Panc1 (cell line): ENCODE results near the gene MTUS2. TPM values are rescaled to one million over a fixed set of nuclear protein-coding genes. Genes with fewer than 3 reads are reported as not detected.

Experiments
- ATAC-seq: fragments of 200-7000 bp; cut with Tn5 transposase; 2 replicates; pipeline ENCODE4 v1.9.1; 2020; ENCODE audit warnings: mild to moderate bottlenecking, moderate library complexity
- BruUV-seq: library from RNA; stranded (reverse); fragments of 400-500 nt; replicated peaks from 2 replicates; lab custom pipeline; 2021; lab: Mats Ljungman, UMichigan
- CTCF ChIA-PET: fragments of 300-600 bp; sonication (Branson Sonifier 250); formaldehyde crosslinking; loops from one replicate; lab custom pipeline; 2022; ENCODE audit warnings: antibody characterized with exemption; lab: Charles Lee
- POLR2A ChIA-PET: fragments of 300-600 bp; sonication (Branson Sonifier 250); formaldehyde crosslinking; loops from one replicate; lab custom pipeline; 2022; ENCODE audit warnings: antibody characterized with exemption; lab: Charles Lee
- DNase-seq: peaks from one replicate; pipeline ENCODE4 v3.0.0-alpha.2; 2010; ENCODE audit warnings: low read depth, low spot score
- H3K27ac ChIP-seq: 2 replicates; pipeline ENCODE4 v1.5.1; 2011; ENCODE audit warnings: mild to moderate bottlenecking, low read length, inconsistent platforms
- H3K27me3 ChIP-seq: fragments of 200-500 bp; sonication (Bioruptor generic); 2 replicates; pipeline ENCODE4 v1.6.0; 2014; ENCODE audit warnings: low read length, inconsistent platforms; ENCODE audit not compliant: control insufficient read depth, insufficient read depth
- H3K36me3 ChIP-seq: fragments of 200-500 bp; sonication (Bioruptor generic); 2 replicates; pipeline ENCODE4 v1.5.1; 2014; ENCODE audit warnings: inconsistent platforms, mild to moderate bottlenecking, low read length, moderate library complexity; ENCODE audit not compliant: control insufficient read depth, insufficient read depth
- H3K4me1 ChIP-seq: 2 replicates; pipeline ENCODE4 v1.5.1; 2011; ENCODE audit warnings: inconsistent platforms, mild to moderate bottlenecking, low read length, moderate library complexity; ENCODE audit not compliant: control insufficient read depth, insufficient read depth
- H3K4me3 ChIP-seq, 2 experiments: 2 replicates each; pipeline ENCODE4 v1.5.1; 2011 to 2012; ENCODE audit warnings: low read depth in 2 of 2, low read length in 2 of 2, mild to moderate bottlenecking in 2 of 2, inconsistent platforms in 1 of 2, moderate library complexity in 1 of 2
- H3K9me3 ChIP-seq: fragments of 200-500 bp; sonication (Bioruptor generic); 2 replicates; pipeline ENCODE4 v1.5.1; 2014; ENCODE audit warnings: low read depth, mild to moderate bottlenecking, inconsistent platforms, low read length, moderate library complexity; ENCODE audit not compliant: control insufficient read depth, insufficient read depth
- POLR2AphosphoS5 ChIP-seq: IDR thresholded peaks from 2 replicates; pipeline ENCODE4 v1.6.1; 2012; ENCODE audit warnings: mild to moderate bottlenecking, low read depth, low read length, moderate library complexity
- SIN3A ChIP-seq: IDR thresholded peaks from 2 replicates; pipeline ENCODE4 v1.6.1; 2012; ENCODE audit warnings: low read depth, mild to moderate bottlenecking, low read length, moderate library complexity, borderline replicate concordance; ENCODE audit not compliant: insufficient read depth
- TCF7L2 ChIP-seq: IDR thresholded peaks from 2 replicates; pipeline ENCODE4 v1.6.1; 2011; ENCODE audit warnings: mild to moderate bottlenecking, low read depth, low read length, inconsistent platforms
- in situ Hi-C: cut with HindIII; loops from 2 replicates; pipeline ENCODE4 v1.10.0; 2016; ENCODE audit warnings: low sequenced_read_pairs, low pct_unique_long_range_greater_than_20kb
- intact Hi-C: fragments of 100-400 bp; cut with micrococcal nuclease; formaldehyde crosslinking; loops from one replicate; pipeline ENCODE4 v1.10.0; 2022; ENCODE audit not compliant: unreplicated experiment
- total RNA-seq: library from RNA; stranded (reverse); gene quantifications from one replicate; pipeline ENCODE4 v1.2.1, GENCODE V29; 2021; ENCODE audit not compliant: unreplicated experiment
- TF ChIP-seq, protein P1 (sequence below), 2 experiments: IDR thresholded peaks; 2 replicates each; pipeline ENCODE4 v1.6.1; 2011 to 2012; ENCODE audit warnings: low read depth in 2 of 2, control low read depth in 1 of 2, low read length in 1 of 2, mild to moderate bottlenecking in 1 of 2, moderate library complexity in 1 of 2; ENCODE audit not compliant: insufficient read depth in 1 of 2
- TF ChIP-seq, protein P2 (sequence below): fragments of 450-650 bp; IDR thresholded peaks from 2 replicates; pipeline ENCODE4 v1.5.1; 2017; ENCODE audit warnings: mild to moderate bottlenecking

The MTUS2 gene
- total RNA-seq, 1 experiment from 2014 or later = 0.05 TPM

DNA sequence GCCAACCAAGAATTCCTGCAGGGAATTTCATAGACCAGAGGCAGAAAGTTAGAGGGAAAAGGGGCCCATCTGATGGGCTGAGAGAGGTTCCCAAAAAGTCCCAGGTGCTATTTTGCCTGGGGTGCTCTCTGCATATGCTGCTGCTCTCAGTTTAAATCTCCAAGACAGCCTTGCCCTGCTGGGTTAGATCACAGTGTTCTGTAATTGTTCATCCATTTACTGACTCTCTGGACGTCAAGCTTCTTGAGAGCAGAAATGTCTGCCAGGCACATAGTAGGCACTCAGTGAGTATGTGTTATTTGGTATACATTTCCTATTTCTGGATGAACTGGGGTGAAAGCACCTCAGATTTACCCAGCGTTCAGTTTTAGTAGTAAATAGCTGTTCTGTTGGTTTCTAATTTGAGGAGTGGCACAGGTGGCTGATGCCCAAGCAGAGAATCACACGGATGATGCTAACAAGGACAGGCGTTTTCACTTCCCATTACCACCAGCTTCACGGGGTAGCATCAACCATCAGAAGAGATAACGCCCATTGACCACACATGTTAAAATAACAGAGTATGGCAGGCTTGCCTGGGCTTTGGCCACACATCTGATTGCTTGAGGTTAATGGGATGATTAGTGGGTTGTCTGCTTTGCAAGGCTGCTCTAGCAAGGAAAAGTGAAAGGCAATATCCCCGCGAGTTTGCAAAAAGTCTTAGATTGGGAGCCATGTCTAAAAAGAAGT lies 614.2 kb downstream of the MTUS2 start:
- TF ChIP-seq POLR2AphosphoS5 (no peak), TCF7L2 (no peak), SIN3A (no peak)
- TF ChIP-seq, protein P1, sequence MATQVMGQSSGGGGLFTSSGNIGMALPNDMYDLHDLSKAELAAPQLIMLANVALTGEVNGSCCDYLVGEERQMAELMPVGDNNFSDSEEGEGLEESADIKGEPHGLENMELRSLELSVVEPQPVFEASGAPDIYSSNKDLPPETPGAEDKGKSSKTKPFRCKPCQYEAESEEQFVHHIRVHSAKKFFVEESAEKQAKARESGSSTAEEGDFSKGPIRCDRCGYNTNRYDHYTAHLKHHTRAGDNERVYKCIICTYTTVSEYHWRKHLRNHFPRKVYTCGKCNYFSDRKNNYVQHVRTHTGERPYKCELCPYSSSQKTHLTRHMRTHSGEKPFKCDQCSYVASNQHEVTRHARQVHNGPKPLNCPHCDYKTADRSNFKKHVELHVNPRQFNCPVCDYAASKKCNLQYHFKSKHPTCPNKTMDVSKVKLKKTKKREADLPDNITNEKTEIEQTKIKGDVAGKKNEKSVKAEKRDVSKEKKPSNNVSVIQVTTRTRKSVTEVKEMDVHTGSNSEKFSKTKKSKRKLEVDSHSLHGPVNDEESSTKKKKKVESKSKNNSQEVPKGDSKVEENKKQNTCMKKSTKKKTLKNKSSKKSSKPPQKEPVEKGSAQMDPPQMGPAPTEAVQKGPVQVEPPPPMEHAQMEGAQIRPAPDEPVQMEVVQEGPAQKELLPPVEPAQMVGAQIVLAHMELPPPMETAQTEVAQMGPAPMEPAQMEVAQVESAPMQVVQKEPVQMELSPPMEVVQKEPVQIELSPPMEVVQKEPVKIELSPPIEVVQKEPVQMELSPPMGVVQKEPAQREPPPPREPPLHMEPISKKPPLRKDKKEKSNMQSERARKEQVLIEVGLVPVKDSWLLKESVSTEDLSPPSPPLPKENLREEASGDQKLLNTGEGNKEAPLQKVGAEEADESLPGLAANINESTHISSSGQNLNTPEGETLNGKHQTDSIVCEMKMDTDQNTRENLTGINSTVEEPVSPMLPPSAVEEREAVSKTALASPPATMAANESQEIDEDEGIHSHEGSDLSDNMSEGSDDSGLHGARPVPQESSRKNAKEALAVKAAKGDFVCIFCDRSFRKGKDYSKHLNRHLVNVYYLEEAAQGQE (IDR thresholded peaks at IDR 0.05; ENCODE audit: insufficient read depth in 1 of 2, low read depth in 2 of 2, low read length in 1 of 2) = no peak
- TF ChIP-seq, protein P2, sequence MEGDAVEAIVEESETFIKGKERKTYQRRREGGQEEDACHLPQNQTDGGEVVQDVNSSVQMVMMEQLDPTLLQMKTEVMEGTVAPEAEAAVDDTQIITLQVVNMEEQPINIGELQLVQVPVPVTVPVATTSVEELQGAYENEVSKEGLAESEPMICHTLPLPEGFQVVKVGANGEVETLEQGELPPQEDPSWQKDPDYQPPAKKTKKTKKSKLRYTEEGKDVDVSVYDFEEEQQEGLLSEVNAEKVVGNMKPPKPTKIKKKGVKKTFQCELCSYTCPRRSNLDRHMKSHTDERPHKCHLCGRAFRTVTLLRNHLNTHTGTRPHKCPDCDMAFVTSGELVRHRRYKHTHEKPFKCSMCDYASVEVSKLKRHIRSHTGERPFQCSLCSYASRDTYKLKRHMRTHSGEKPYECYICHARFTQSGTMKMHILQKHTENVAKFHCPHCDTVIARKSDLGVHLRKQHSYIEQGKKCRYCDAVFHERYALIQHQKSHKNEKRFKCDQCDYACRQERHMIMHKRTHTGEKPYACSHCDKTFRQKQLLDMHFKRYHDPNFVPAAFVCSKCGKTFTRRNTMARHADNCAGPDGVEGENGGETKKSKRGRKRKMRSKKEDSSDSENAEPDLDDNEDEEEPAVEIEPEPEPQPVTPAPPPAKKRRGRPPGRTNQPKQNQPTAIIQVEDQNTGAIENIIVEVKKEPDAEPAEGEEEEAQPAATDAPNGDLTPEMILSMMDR = no peak
- H3K4me3 ChIP-seq = no peak overlapping the region
- POLR2A ChIA-PET = no interaction called here
- no peak overlapping the region for H3K27ac ChIP-seq
- in situ Hi-C loops (no loop called here), intact Hi-C loops (no loop called here)
- no peak for DNase-seq
- CTCF ChIA-PET = no interaction called here
- no peaks in the 10 kb centered on the region for H3K9me3 ChIP-seq
- BruUV-seq = no TSS peak
- no peak for ATAC-seq
- H3K4me1 ChIP-seq = no peaks in the 10 kb centered on the region
- H3K36me3 ChIP-seq = no peaks in the 10 kb centered on the region
- H3K27me3 ChIP-seq = peaks cover 12% of the 10 kb centered on the region

GRCh38 chr13:29435125-29435911 lies 615.2 kb downstream of the MTUS2 start:
- no peak for TF ChIP-seq TCF7L2
- no peak for TF ChIP-seq SIN3A
- no peak for TF ChIP-seq POLR2AphosphoS5
- TF ChIP-seq, protein P2 = no peak
- TF ChIP-seq, protein P1 (IDR thresholded peaks at IDR 0.05; ENCODE audit: insufficient read depth in 1 of 2, low read depth in 2 of 2, low read length in 1 of 2) = no peak
- in situ Hi-C loops = no loop called here
- Histone ChIP-seq H3K27me3 (peaks cover 4% of the 10 kb centered on the region), H3K27ac (no peak overlapping the region), H3K4me3 (no peak overlapping the region), H3K36me3 (no peaks in the 10 kb centered on the region), H3K9me3 (no peaks in the 10 kb centered on the region), H3K4me1 (no peaks in the 10 kb centered on the region)
- POLR2A ChIA-PET = no interaction called here
- no peak for DNase-seq
- BruUV-seq = no TSS peak
- CTCF ChIA-PET = no interaction called here
- intact Hi-C loops = no loop called here
- ATAC-seq = no peak
